ENCODE measurements around the gene CHKB. TPM values are rescaled to one million over a fixed set of nuclear protein-coding genes. Genes with fewer than 3 reads are reported as not detected.
A peak's percentile ranks its signal among the peaks of the same experiment; 100 is the strongest.

Gene CHKB
- total and polyA plus RNA-seq, 2 of the 8 experiments (the other 6 are each of a cell fraction or from before 2014, with no cell fraction given): 27.9 to 42.2 TPM

- H2BK12ac ChIP-seq (ENCODE audit: low read depth, low read length): no peak overlapping the region
- no peak overlapping the region for H2BK5ac ChIP-seq (ENCODE audit: low read depth, low read length)
- FAIRE-seq (no peak), DNase-seq (ENCODE audit: low read depth in 1 of 2, low spot score in 2 of 2) (no peak)
- H2AFZ ChIP-seq (ENCODE audit: low read length): no peak overlapping the region
- ChIA-PET POLR2A (ENCODE audit: partially characterized antibody) (interaction anchor here (0.9 kb wide), 1 partner anchor 20 kb away, joined by 3 read pairs; the partner anchor contains the start of gene CHKB), CTCF (ENCODE audit: partially characterized antibody) (interaction anchor here (0.8 to 2.5 kb wide), 6 partner anchors 10 to 93 kb away, joined by 3 to 13 read pairs (median 6); partner anchors contain the start of genes ARSA and SYCE3)
- H4K8ac ChIP-seq (ENCODE audit: extremely low read depth, insufficient read depth, low read length): no peak overlapping the region
- no peak overlapping the region for H2BK20ac ChIP-seq (ENCODE audit: low read length)
- no peak overlapping the region for H3K18ac ChIP-seq (ENCODE audit: extremely low read depth, low read length)
- no peak overlapping the region for H2AK5ac ChIP-seq (ENCODE audit: low read depth, low read length)
- H3K14ac ChIP-seq (ENCODE audit: insufficient read length): no peak overlapping the region
- no peak overlapping the region for H3K4me3 ChIP-seq (ENCODE audit: extremely low read depth in 1 of 4, insufficient read depth in 2 of 4, low read depth in 3 of 4, low read length in 4 of 4)
- H3K9me3 ChIP-seq (ENCODE audit: insufficient read depth in 2 of 2, low read depth in 1 of 2, low read length in 1 of 2): no peaks in the 10 kb centered on the region
- H3K4me2 ChIP-seq (ENCODE audit: insufficient read depth in 1 of 2, low read depth in 2 of 2, low read length in 2 of 2): no peak overlapping the region; a peak in 1 of 4 replicates
- peaks cover 0 to 3% (median 0%) of the 10 kb centered on the region in 4 experiments; a peak in 1 of 8 replicates for H3K36me3 ChIP-seq (ENCODE audit: control insufficient read depth in 2 of 4, insufficient read depth in 4 of 4, low read length in 3 of 4)
- no peak overlapping the region for H3K56ac ChIP-seq (replicated peaks; ENCODE audit: insufficient read length, low read depth, low read length)
- no peaks in the 10 kb centered on the region for H3K79me1 ChIP-seq (ENCODE audit: low read depth, low read length)
- TF ChIP-seq POLR2AphosphoS5 (IDR thresholded peaks at IDR 0.05; ENCODE audit: low read depth, low read length): no peak
- TF ChIP-seq SUZ12 (IDR thresholded peaks at IDR 0.05; ENCODE audit: low read length): peak; percentile 26; the same call in 1 of the 2 replicates
- peaks cover 54 to 83% (median 63%) of the 10 kb centered on the region in 4 experiments; a peak in 6 of 7 replicates for H3K27me3 ChIP-seq (replicated peaks in 1 of 4; ENCODE audit: control insufficient read depth in 3 of 4, extremely low read depth in 1 of 4, insufficient read depth in 3 of 4, low read length in 3 of 4)
- no peak overlapping the region for H3K23ac ChIP-seq (ENCODE audit: insufficient read length)
- no peaks in the 10 kb centered on the region for H3K79me2 ChIP-seq (ENCODE audit: control insufficient read depth in 1 of 2, insufficient read depth in 2 of 2, low read length in 2 of 2)
- H3K27ac ChIP-seq (ENCODE audit: low read depth, low read length): no peak overlapping the region
- H3K9ac ChIP-seq (replicated peaks in 1 of 4; ENCODE audit: extremely low read depth in 1 of 4, low read depth in 3 of 4, low read length in 3 of 4): no peak overlapping the region
- 57% methylated on average over 2 of the region's 2 CpGs; no CpG with 5 or more reads in 1 of the 2 experiments for WGBS, 2 experiments (ENCODE audit: extremely low coverage in 1 of 2, insufficient coverage in 1 of 2, insufficient read length in 1 of 2, insufficient replicate concordance in 2 of 2, low coverage in 1 of 2, low lambda C conversion rate in 2 of 2, missing lambda C conversion rate in 1 of 2)
- H4K5ac ChIP-seq (ENCODE audit: insufficient read length, low read depth, low read length): no peak overlapping the region
- H2BK120ac ChIP-seq (replicated peaks; ENCODE audit: low read depth, low read length): no peak overlapping the region
- no peak overlapping the region for H2BK15ac ChIP-seq (ENCODE audit: low read length)
- H3K4ac ChIP-seq (replicated peaks; ENCODE audit: insufficient read length, low read depth, low read length): no peak overlapping the region
- peaks cover 2% of the 10 kb centered on the region; the same call in 1 of the 2 replicates for H3K23me2 ChIP-seq (ENCODE audit: low read depth, low read length)
- peaks cover 0 to 16% (median 4%) of the 10 kb centered on the region in 4 experiments; a peak in 5 of 7 replicates for H3K4me1 ChIP-seq (replicated peaks in 1 of 4; ENCODE audit: control insufficient read depth in 3 of 4, insufficient read depth in 4 of 4, low read length in 3 of 4)
- H4K20me1 ChIP-seq (replicated peaks in 1 of 2; ENCODE audit: control insufficient read depth in 1 of 2, insufficient read depth in 2 of 2, low read length in 2 of 2): peaks cover 11 to 12% of the 10 kb centered on the region in 2 experiments
- no peak overlapping the region for H4K91ac ChIP-seq (replicated peaks; ENCODE audit: insufficient read length, low read length)
These were observed 19.7 kb upstream of the CHKB start for GRCh38 chr22:50602338-50602700.
